SK-N-MC (cell line): ENCODE measurements around the gene P2RX1.

ENCODE experiments used
- EZH2 ChIP-seq: fragments of 200-600 bp; sonication (generic); IDR thresholded peaks from one replicate; pipeline ENCODE4 v1.6.1; 2017; ENCODE audit warnings: antibody characterized with exemption
- FOXP2 ChIP-seq: optimal IDR thresholded peaks from 2 replicates; pipeline ENCODE3; 2011; ENCODE audit warnings: mild to moderate bottlenecking, moderate library complexity; ENCODE audit not compliant: insufficient read depth; ENCODE audit errors: extremely low read length, control extremely low read depth
- POLR2AphosphoS5 ChIP-seq: IDR thresholded peaks from 2 replicates; pipeline ENCODE4 v1.6.1; 2012; ENCODE audit warnings: mild to moderate bottlenecking, low read depth, low read length, borderline replicate concordance

- TF ChIP-seq POLR2AphosphoS5 (no peak), FOXP2 (no peak), EZH2 (no peak)
These were observed 10.8 kb upstream of the P2RX1 start for GRCh38 chr17:3926860-3927627.
